Measurements from ENCODE around the gene B4GALNT3.

GRCh38 chr12:522692-523378 is 63.1 kb downstream of the B4GALNT3 start:
- TF ChIP-seq, protein P1, sequence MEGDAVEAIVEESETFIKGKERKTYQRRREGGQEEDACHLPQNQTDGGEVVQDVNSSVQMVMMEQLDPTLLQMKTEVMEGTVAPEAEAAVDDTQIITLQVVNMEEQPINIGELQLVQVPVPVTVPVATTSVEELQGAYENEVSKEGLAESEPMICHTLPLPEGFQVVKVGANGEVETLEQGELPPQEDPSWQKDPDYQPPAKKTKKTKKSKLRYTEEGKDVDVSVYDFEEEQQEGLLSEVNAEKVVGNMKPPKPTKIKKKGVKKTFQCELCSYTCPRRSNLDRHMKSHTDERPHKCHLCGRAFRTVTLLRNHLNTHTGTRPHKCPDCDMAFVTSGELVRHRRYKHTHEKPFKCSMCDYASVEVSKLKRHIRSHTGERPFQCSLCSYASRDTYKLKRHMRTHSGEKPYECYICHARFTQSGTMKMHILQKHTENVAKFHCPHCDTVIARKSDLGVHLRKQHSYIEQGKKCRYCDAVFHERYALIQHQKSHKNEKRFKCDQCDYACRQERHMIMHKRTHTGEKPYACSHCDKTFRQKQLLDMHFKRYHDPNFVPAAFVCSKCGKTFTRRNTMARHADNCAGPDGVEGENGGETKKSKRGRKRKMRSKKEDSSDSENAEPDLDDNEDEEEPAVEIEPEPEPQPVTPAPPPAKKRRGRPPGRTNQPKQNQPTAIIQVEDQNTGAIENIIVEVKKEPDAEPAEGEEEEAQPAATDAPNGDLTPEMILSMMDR (conservative IDR thresholded peaks at IDR 0.05; ENCODE audit: low read depth in 2 of 2) = no peak
- TF ChIP-seq EZH2phosphoT487 (IDR thresholded peaks at IDR 0.05; ENCODE audit: unreplicated experiment) (no peak), CREB1 (CRISPR knock-in tag; IDR thresholded peaks at IDR 0.05; ENCODE audit: low read depth) (no peak), EZH2 (IDR thresholded peaks at IDR 0.05; ENCODE audit: low read depth, unreplicated experiment) (no peak), POLR2AphosphoS5 (IDR thresholded peaks at IDR 0.05; ENCODE audit: low read depth) (no peak), NANOG (IDR thresholded peaks at IDR 0.05; ENCODE audit: borderline replicate concordance) (no peak), ZNF114 (CRISPR knock-in tag; IDR thresholded peaks at IDR 0.05) (no peak)
- TF ChIP-seq, protein P2, sequence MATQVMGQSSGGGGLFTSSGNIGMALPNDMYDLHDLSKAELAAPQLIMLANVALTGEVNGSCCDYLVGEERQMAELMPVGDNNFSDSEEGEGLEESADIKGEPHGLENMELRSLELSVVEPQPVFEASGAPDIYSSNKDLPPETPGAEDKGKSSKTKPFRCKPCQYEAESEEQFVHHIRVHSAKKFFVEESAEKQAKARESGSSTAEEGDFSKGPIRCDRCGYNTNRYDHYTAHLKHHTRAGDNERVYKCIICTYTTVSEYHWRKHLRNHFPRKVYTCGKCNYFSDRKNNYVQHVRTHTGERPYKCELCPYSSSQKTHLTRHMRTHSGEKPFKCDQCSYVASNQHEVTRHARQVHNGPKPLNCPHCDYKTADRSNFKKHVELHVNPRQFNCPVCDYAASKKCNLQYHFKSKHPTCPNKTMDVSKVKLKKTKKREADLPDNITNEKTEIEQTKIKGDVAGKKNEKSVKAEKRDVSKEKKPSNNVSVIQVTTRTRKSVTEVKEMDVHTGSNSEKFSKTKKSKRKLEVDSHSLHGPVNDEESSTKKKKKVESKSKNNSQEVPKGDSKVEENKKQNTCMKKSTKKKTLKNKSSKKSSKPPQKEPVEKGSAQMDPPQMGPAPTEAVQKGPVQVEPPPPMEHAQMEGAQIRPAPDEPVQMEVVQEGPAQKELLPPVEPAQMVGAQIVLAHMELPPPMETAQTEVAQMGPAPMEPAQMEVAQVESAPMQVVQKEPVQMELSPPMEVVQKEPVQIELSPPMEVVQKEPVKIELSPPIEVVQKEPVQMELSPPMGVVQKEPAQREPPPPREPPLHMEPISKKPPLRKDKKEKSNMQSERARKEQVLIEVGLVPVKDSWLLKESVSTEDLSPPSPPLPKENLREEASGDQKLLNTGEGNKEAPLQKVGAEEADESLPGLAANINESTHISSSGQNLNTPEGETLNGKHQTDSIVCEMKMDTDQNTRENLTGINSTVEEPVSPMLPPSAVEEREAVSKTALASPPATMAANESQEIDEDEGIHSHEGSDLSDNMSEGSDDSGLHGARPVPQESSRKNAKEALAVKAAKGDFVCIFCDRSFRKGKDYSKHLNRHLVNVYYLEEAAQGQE (IDR thresholded peaks at IDR 0.05; ENCODE audit: unreplicated experiment) = no peak
